Heart left ventricle (tissue), 16 donors: Measurements from ENCODE around the gene HDAC10. TPM values are rescaled to one million over a fixed set of nuclear protein-coding genes. Genes with fewer than 3 reads are reported as not detected.

ENCODE experiments used
- ATAC-seq, 4 donors: fragments of 200-7000 bp; cut with Tn5 transposase; one replicate each; pipeline ENCODE4 v1.9.1; 2020 to 2022; ENCODE audit warnings: moderate library complexity in 4 of 4, mild to moderate bottlenecking in 3 of 4, moderate number of reproducible peaks in 1 of 4
- DNase-seq, 5 donors: peaks; one replicate each; pipeline ENCODE4 v3.0.0-alpha.2; 2020
- H3K27ac ChIP-seq, 12 donors: fragments of 200-600 bp; sonication (generic) in 4 of 12; one replicate each; pipeline versions ENCODE4 v1.5.0 to v1.8.0; 2016 to 2022; ENCODE audit warnings: mild to moderate bottlenecking in 2 of 12
- H3K27me3 ChIP-seq, 9 donors: fragments of 200-600 bp; sonication (generic) in 2 of 9; one replicate each; pipeline versions ENCODE4 v1.5.1 to v1.8.0; 2016 to 2022; ENCODE audit warnings: mild to moderate bottlenecking in 3 of 9
- H3K36me3 ChIP-seq, 9 donors: fragments of 200-600 bp; sonication (generic) in 2 of 9; one replicate each; pipeline versions ENCODE4 v1.5.0 to v1.8.0; 2018 to 2022; ENCODE audit warnings: mild to moderate bottlenecking in 2 of 9
- H3K4me1 ChIP-seq, 12 donors: fragments of 200-600 bp; sonication (generic) in 4 of 12; one replicate each; pipeline versions ENCODE4 v1.5.0 to v1.8.0; 2016 to 2022; ENCODE audit warnings: mild to moderate bottlenecking in 3 of 12
- H3K4me3 ChIP-seq, 12 donors: fragments of 200-600 bp; sonication (generic) in 4 of 12; one replicate each; pipeline versions ENCODE4 v1.5.0 to v1.8.0; 2017 to 2022; ENCODE audit warnings: mild to moderate bottlenecking in 9 of 12, moderate library complexity in 4 of 12
- H3K9me3 ChIP-seq, 12 donors: fragments of 200-600 bp; sonication (generic) in 4 of 12; one replicate each; pipeline versions ENCODE4 v1.5.0 to v1.8.0; 2016 to 2022; ENCODE audit warnings: mild to moderate bottlenecking in 1 of 12
- CTCF ChIP-seq, 12 donors: fragments of 200-600 bp; sonication (generic) in 4 of 12; IDR thresholded peaks; one replicate each; pipeline versions ENCODE4 v1.5.0 to v1.8.0; 2018 to 2022; ENCODE audit warnings: antibody characterized with exemption in 12 of 12, mild to moderate bottlenecking in 5 of 12
- POLR2A ChIP-seq, 2 donors: fragments of 450-650 bp; IDR thresholded peaks; one replicate each; pipeline ENCODE4 v1.6.1; 2017; ENCODE audit warnings: antibody characterized with exemption in 2 of 2, mild to moderate bottlenecking in 2 of 2, moderate library complexity in 2 of 2
- WGBS, 4 donors: extraction: QIAGEN DNeasy Blood & Tissue Kit in 2 of 4; methylation state at CpG; one replicate each; pipeline versions ENCODE4 v1.1.5 to v1.1.7; 2013 to 2018; 5-methylcytosine and 5-hydroxymethylcytosine counted together
- intact Hi-C, 10 donors: fragments of 100-400 bp; cut with DNase I; formaldehyde crosslinking; loops; one replicate each; pipeline versions ENCODE4 v1.11.1 to v1.14.2; 2022
- polyA plus RNA-seq, 2 donors: library from polyadenylated mRNA; stranded (reverse); fragments of 200-250 nt; gene quantifications; one replicate each; pipeline ENCODE4 v1.2.3, GENCODE V29; 2013
- total RNA-seq, 9 donors: library from RNA; depleted of rRNA in 2 of 9; stranded (reverse); fragments of >200 nt in 2 of 9; fragmentation: NEBNext Ultra II Directional in 3 of 9; extraction: Animal tissue kit (Norgen Biotek cat#: 25700) in 3 of 9; gene quantifications; one replicate each; pipeline versions ENCODE4 v1.1.0 to v1.2.4, GENCODE V29; 2016 to 2023
- donor health status: ischemic (EF 13 %, LVEDD 7.1; RV severe dilation, severe dysfunction).
- donor health status: healthy with polysubstance abuse.
- donor health status: DM: no; HTN: yes; CAD: no.
- donor health status: DM: no; HTN: no; CAD: no.
- donor health status: ischemic (EF 25% LVEDD 6.9; RV normal size, moderate dysfunction).
- donor health status: ischemic (EF 25% LVEDD 5.7; RV mildly dilated, moderate dysfunction).
- donor health status: healthy.
- donor health status: DM: yes; HTN: yes; CAD: no.
- donor health status: ischemic (EF 35%, LVEDD 5.7; RV mildly dilated, moderate dysfunction).
- donor health status: nonischemic (EF 11% LVEDD 7.7; RV severe dilation, severe dysfunction).
- donor health status: DM: yes; HTN: yes; CAD: no.
- donor health status: PGD.
- donor health status: ischemic (EF 29% LVEDD 5.4; RV normal size, mild dysfunction).
- donor health status: nonischemic (EF 23%, LVEDD 6.1; RV moderate dilation, normal function).

HDAC10 gene
- total and polyA plus RNA-seq, 11 donors: 6.2 to 22.4 (median 10.8) TPM

DNA sequence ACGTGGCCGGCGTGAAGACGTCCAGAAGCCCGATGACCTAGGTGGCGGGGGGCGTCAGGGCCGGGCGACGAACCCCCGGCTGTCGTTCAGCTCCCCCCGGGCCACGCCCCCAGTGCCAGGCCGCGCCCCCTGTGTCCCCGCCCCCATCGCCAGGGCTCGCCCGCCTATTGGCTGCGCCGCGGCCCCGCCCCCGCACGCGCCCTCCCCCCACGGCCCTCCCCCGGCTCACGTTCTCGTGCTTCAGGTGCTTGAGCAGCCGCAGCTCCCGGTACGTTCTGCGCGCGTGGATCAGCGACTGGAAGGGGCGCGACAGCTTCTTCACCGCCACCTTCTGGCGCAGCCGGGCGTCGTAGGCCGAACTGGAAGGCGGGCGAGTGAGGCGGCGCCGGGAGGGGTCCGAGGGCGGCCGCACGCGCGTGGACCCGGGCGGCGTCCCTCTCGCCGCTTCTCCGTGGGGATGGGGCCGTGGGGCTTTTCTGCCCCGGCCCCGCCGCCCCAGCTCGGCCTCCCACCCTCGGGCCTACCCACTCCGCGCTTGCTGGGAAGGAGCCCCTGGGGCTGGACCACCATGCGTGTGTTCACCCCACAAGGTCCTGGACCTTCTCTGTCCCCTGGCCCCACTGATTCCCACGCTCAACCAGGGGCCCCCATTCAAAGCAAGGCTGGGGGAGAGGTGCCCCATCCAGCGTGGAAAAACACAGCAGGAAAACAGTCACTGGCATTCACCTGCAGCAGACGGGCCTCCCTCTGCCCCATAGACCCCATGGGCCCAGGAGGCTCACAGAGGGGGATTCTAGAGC, 16.7 kb upstream of the HDAC10 start:
- H3K36me3 ChIP-seq: no peaks in the 10 kb centered on the region
- peaks cover 0 to 19% (median 0%) of the 10 kb centered on the region in 9 donors for H3K27me3 ChIP-seq
- WGBS, 4 donors: 31 to 55% (median 44%) methylated on average over 19 to 75 of the region's 75 CpGs
- ATAC-seq (peak in 3 of 4 donors; percentile 31 to 66 (median 41)), DNase-seq (peak; percentile 59 to 81 (median 67))
- no peaks in the 10 kb centered on the region for H3K9me3 ChIP-seq
- no peak for TF ChIP-seq POLR2A (IDR thresholded peaks at IDR 0.05)
- peak in 5 of 12 donors; percentile 10 to 35 (median 16) for TF ChIP-seq CTCF (IDR thresholded peaks at IDR 0.05)
- H3K4me3 ChIP-seq: peak overlapping the region in 10 of 12 donors; percentile 22 to 54 (median 38)
- H3K4me1 ChIP-seq: peaks cover 5 to 65% (median 42%) of the 10 kb centered on the region in 12 donors
- intact Hi-C loops: no loop called here
- H3K27ac ChIP-seq: no peak overlapping the region

DNA sequence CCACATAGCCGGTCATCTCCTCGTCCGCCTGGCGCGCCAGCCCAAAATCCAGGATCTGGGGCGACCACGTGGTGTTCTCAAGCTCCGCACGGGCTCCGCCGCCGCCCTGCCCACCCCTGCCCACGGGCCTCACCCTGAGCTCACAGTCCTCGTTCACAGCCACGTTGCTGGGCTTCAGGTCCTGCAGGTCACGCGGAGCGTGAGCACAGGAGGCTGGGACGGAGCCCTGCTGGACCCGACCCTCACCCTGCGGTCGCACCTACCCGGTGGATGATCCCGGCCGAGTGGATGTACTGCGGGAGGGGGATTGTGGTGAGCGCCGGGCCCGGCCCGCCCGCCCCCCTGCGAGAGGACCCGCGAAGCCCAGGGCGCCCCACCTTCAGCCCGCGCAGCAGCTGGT, 15.9 kb upstream of the HDAC10 start:
- Histone ChIP-seq H3K27me3 (peaks cover 0 to 24% (median 0%) of the 10 kb centered on the region in 9 donors), H3K27ac (no peak overlapping the region), H3K4me3 (peak overlapping the region in 9 of 12 donors; percentile 5 to 54 (median 38)), H3K4me1 (peaks cover 7 to 66% (median 42%) of the 10 kb centered on the region in 12 donors), H3K9me3 (no peaks in the 10 kb centered on the region), H3K36me3 (no peaks in the 10 kb centered on the region)
- DNase-seq (no peak), ATAC-seq (no peak)
- WGBS, 4 donors: 59 to 77% (median 68%) methylated on average over 25 to 37 of the region's 37 CpGs
- TF ChIP-seq CTCF (IDR thresholded peaks at IDR 0.05): no peak
- no peak for TF ChIP-seq POLR2A (IDR thresholded peaks at IDR 0.05)
- intact Hi-C loops: no loop called here

- no peak overlapping the region for H3K4me3 ChIP-seq
- ATAC-seq: no peak
- no peaks in the 10 kb centered on the region for H3K36me3 ChIP-seq
- 83 to 89% (median 85%) methylated on average over 3 to 15 of the region's 15 CpGs for WGBS, 4 donors
- DNase-seq: no peak
- no peak overlapping the region for H3K27ac ChIP-seq
- no peaks in the 10 kb centered on the region for H3K9me3 ChIP-seq
- H3K4me1 ChIP-seq: peaks cover 6 to 63% (median 34%) of the 10 kb centered on the region in 12 donors
- intact Hi-C loops: no loop called here
- peaks cover 0 to 21% (median 0%) of the 10 kb centered on the region in 9 donors for H3K27me3 ChIP-seq
- no peak for TF ChIP-seq POLR2A (IDR thresholded peaks at IDR 0.05)
- TF ChIP-seq CTCF (IDR thresholded peaks at IDR 0.05): no peak
These were observed 14.0 kb upstream of the HDAC10 start for GRCh38 chr22:50264946-50265669.
